ENCODE measurements around the gene EPHA2.

EPHA2 gene

DNA sequence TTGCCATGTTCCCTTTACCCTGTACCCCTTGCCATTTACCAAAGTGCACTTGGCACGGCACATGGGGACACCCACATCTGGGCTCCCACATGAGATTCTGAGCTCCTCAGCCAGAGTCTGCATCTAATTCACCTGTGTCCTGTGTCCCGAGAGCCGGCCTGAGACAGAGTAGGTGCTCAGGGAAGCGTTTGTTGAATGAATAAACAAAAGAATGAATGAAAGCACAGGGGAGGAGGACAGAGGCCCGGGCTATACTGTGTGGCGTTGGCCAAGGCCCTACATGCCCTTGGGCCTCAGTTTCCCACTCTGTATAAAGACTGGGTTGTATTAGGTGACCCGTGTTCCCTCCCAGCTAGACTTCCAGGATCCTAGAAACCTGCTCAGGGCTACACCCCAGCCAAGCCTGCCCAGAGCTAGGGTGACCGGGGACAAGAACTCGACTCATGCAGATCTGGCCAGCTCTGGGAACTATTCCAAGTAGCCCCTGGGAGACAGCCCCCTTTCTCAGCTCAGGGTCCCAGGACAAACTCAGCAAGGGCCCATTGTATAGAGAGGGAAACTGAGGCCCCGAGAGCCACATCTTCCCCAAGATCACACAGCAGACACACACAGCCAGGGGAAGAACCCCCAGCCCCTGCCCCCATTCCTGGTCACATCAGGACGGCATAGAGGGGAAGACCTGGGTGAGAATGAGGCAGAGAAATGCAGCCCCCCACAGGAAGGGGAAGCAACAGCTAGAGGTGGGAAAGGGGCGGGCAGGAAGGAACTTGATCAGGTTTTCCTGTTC lies 6.0 kb downstream of the EPHA2 start:
- no peak for DNase-seq (ENCODE audit: low spot score)

DNA sequence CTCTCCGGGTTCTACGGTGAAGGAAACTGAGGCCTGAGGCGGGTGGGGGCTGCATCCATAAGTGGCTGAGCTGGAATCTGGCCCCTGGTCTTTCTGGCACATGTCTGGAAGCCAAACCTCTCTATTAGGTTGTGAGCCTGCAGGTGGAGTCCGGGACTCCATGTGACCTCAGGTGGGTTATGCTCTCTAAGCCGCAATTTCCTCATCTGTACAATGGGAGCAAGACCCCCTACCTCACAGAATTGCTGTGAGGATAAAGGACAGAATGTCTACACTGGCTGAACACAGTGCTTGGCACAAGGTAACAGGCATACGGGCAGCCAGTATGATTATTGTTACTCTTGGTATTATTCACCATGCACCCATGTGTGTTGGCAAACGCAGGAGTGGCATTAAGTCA lies 6.7 kb downstream of the EPHA2 start:
- DNase-seq (ENCODE audit: low spot score): no peak

DNA sequence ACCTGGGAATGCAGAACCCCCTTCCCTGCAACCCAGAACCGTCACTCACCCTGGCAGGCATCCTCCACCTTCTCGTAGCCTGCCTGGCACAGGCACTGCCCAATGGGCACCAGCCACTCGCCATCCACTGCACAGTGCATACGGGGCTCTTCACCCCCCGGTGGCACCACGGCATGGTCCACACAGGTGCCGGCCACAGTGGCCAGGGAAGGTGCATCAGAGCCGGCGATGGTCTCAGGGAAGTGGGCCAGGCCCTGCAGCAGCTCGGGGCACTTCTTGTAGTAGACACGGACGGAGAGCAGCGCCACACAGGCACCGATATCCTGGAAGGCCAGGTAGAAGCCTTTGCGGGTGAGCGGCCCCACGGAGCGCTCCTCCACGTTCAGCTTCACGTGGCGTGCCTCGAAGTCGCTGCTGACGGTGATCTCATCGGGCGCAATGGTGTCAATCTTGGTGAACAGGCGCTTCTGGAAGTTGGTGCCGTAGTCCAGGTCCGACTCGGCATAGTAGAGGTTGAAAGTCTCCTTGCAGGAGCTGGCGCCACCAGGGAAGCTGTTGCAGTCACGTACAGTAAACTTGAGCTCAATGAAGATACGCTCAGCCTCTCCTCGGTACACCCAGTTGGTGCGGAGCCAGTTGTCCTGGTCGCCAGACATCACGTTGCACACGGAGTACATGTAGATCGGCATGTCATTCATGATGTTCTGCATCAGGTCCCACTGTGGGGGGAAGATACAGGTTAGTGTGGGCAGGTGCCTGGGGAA lies 7.4 kb downstream of the EPHA2 start:
- no peak for DNase-seq (ENCODE audit: low spot score)

DNA sequence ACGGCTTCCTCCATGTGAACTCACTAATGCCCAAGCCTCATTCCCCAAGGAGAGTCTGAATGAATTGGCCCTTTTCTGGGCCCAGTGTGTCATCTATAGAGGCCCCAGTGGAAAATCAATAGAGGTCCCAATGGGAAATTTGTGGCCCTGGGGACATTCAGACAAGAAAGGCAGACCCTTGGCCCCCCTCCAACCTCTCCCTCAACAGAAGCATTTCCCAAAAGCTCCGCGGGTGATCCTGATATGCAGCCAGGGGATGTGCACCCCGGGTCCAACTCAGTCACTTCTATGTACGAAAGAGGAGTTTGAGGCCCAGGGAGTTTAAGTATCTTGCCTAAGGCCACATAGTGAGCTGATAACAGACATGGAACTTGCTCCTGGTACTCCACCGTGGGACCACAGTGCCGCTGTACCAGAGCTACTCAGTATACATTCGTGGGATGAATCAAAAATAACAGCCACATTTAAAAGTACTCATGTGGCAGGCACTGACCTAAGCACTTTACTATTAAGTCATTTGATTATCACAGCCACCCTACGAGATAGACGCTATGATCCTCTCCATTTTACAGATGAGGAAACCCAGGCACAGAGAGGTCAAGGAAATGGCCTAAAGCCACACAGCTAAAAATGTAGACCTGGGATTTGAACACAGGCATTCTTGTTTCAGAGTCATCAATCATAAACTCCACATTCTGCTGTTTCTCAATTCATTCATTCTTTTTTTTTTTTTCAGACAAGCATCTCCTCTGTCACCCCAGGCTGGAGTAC lies 8.5 kb downstream of the EPHA2 start:
- no peak for DNase-seq (ENCODE audit: low spot score)

DNA sequence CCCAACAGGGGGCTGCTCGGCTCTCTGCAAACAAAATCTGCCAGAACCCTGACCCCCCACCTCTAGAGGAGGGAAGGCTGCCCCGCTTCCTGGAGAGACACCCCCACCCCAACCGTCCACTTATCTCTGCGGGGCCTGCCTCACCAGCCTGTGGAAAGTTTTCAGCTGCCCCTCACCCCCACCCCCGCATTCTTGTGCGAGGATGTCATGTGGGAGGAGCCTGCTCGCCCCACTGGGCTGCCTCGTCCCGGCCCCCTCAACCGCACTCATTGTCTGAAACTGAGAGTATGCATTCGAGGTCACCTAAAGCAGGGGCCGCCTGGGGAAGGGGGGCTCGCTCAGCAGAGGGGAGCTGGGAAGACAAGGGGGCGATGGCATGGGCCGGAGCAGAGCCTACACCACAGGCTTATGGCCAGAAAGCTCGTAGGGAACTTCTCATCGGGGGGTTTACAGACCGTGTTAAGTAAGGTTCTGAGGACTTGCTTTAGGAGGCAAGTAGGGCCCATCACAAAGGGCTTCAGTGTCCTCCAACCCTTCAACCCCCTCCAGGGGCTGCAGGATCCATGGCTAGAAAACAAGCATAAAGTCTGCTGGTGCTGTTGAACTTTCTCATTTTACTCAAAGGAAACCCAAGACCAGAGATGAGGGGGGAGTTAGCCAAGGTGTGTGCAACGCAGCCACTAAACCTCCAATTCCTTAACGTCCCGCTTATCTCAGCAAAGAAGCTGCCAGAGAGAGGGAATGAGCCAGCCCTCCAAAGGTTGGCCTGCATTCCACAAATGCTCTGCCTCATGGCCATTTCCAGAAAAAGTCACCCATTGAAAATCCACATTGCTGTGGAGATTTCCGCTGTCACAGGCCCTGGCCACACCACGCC lies 9.4 kb downstream of the EPHA2 start:
- DNase-seq (ENCODE audit: low spot score): no peak

DNA sequence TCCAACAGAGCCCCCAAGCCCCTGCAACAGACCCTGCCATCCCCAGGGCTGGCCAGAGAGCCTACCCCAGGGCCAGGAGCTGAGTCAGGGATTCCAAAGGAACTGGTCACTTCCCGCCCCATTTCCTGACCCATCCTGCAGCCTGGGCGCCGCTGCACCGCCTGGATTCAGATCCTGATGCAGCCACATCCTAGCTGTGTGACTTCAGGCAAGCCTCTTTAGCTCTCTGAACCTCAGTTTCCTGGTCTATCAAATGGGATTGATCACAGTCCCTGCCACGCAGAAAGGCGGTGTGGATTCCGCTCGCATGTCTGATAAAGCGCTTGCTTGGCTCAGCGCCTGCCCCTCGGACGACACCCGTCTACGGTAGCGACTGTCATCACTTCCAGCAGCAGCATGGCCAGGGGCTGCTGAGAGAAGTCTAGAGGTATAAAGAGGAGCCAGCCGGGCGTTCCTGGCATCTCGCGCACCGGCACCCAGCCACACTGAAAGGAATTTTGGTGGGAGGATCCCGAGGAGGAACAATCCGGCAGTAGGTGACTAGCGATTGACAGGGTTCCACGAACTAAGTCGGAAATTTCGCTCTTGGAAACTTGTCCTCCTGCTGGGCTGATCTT lies 10.1 kb downstream of the EPHA2 start:
- no peak for DNase-seq (ENCODE audit: low spot score)

DNA sequence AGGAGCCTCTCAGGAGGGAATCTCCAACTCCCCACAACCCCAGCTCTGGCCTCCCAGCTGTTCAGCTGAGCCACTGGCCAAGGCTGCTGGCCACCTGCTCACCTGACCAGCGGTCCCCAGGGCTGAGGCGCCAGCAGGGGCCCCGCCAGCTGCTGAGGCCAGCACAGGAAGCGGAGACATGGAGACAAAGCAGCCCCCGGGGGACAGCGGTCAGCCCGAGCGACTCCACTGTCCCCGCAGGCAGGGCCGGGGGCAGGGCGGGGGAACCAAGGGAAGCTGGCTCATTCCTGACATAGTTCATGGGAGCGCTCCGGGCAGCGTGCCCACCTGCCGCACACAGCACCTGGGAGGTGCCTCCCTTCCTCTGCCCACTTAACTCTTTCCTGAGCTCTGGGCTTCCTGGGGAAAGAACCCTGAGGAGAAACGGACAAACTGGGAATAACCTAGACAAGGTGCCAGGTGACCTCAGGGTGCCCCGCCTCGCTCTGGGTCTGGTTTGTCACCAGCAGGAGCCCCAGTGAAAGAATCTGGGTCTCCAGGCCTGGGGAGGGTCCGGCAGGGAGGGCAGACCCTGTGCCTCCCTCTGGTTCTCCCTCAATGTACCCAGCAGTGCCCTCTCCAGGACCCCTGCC lies 10.7 kb downstream of the EPHA2 start:
- no peak for DNase-seq (ENCODE audit: low spot score)

DNA sequence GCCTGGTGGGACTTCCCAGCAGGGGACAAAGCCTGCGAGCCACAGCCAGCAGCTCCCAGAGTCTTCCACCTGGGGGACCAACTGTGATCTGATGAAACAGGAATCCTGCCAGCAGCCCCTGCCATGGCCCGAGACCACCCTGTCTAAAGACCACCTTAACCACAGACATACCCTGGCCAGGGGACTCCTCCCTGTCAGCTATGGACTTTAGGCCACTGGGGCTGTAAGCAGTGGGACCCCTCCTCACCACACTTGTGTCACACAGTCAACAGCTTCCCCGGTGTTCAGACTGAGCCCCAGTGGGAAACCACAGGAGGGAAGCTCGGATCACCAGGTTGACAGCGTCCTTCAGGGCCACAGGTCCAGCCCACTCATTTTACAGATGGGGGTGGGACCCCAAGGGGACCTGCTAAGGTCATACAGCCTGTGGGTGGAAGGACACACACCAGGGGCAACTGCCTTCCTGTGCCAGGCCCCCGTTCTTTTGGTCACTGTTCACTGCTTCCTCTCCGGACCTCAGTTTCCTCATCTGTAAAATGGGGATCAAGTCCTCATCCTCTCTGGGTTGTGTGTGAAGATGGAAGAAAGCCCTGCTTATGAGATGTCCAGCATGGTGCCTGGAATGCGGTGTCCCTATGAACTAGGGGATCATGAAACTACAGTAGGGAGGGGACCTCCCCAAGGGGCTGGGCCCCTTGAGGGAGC lies 11.4 kb downstream of the EPHA2 start:
- no peak for DNase-seq (ENCODE audit: low spot score)

DNA sequence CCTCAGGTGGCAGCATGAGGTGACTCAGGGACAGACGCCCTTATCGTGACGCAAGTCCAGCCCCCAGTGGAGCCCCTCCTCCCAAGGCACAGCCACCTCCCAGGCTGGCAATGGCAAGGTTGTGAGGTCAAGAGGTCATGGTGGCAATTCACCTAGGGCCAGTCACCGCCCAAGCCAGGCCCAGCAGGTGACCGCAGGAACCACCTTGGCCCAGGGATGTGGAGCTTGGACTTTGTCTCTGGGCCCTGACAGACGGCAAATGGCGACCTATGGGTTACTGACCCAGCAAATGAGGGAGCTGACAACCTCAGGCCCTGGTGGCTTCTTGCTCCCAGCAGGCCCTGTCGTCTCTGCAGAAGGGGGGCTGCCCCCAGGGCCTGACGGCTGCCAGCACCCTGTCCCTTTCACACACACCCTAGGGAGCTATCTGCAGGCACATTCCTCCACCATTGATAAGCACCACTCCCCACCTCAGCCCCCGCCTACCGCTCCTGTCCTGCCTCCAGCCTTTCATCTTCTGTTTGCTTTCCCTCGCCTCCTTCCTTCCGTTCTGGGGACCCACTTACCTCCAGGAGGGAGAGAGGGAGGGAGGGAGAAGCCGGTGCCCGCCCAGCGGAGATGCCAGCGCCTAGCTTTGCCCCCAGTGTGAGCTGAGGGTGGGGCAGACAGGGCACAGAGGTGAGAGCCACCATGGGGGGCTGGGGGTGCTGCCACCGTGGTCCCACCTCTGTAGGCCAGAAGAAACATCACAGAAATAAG lies 12.1 kb downstream of the EPHA2 start:
- DNase-seq (ENCODE audit: low spot score): no peak

DNA sequence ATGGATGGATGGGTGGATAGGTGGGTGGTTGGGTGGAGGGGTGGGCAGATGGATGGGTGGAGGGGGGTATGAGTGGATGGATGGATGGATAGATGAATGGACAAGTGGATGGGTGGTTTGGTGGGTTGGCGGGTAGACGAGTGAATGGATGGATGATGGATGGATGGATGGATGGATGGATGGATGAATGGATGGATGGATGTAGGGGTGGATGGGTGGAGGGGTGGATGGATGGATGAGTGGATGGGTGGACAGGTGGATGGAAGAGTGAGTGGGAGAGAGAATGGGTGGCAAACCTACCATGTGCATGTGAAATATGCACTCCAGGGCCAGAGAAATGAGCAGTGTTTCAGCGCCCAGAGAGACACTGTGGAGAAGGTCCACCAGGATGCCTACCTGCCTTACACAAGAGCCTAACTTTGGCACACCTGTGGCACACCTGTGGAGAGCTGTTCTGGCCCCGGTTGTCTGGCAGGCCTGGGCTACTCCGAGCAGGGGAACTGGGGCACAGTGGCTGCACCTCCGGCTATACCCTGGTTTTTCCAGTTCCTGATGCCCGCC lies 12.8 kb downstream of the EPHA2 start:
- DNase-seq (ENCODE audit: low spot score): no peak

DNA sequence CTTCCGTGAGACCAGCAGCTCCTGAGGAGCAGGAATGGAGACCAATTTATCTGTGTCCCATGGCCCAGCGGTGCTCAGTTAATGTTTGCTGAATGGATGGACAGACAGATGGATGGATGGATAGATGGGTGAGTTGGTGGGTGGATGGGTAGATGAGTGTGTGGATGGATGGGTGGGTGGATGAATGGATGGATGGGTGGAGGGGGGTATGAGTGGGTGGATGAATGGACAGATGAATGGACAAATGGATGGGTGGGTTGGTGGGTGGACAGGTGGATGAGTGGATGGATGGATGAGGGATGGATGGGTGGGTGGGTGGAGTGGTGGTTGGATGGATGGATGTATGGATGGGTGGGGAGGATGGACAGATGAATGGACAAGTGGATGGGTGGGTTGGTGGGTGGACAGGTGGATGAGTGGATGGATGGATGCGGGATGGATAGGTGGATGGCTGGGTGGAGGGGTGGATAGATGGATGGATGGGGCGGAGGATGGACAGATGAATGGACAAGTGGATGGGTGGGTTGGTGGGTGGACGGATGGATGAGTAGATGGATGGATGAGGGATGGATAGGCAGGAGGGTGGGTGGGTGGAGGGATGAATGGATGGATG lies 13.4 kb downstream of the EPHA2 start:
- no peak for DNase-seq (ENCODE audit: low spot score)

DNA sequence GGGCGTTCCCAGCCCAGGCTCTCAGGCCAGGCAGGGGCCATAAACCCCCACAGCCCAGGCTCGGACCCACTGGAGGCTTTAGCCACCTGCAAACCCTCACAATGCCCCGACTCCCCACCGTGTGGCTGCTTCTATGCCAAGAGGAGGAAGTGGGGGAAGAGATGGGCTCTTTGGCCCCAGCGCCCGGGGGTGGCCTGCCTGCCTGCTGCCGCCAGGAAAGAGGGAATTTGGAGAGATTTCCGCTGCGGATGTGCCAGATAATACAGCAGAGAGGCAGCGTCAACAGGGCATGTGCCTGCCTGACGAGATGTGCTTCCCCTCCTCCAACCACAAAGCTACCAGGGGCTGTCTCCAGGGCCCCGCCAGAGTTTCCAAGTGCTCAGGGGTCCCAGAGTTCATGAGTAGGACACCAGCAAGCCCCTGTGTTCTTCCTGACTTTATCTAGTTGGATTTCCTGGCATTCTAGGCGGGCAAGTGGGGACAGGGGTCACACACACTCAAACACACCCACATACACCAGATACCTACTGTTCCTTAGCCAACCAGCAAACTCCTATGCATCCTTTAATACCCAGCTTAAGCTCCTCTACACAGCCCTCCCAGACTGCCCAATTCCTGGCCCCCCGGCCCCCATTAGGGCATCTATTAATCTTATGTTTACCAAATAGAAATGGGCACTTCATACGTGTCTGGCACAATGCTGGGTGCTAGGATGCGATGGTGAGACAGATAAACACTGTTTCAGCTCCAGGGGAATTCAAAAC lies 14.1 kb downstream of the EPHA2 start:
- no peak for DNase-seq (ENCODE audit: low spot score)

DNA sequence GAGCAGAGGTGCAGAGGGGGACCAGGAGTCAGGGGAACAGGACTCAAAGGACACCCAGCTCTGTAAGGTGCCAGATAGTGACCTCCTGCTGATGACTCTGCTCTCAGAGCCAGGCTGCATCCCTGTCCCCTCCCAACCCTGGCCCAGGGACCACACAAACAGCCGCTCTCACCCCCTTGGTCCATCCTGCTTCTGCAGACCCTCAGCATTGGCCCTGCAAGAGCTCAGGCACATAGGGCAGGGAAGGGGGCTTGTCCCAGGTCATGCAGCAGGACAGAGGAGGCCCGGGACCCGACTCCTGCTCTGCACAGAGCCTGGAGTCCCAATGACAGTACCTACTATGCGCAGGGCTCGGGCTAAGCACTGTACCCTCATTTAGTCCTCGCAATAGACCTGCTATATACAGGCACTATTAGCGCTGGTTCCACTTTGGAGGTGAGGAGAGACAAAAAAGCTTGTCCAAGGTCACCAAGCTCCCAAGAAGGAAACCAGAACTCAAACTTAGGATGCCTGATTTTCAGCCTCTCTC lies 15.7 kb downstream of the EPHA2 start:
- no peak for DNase-seq (ENCODE audit: low spot score)

DNA sequence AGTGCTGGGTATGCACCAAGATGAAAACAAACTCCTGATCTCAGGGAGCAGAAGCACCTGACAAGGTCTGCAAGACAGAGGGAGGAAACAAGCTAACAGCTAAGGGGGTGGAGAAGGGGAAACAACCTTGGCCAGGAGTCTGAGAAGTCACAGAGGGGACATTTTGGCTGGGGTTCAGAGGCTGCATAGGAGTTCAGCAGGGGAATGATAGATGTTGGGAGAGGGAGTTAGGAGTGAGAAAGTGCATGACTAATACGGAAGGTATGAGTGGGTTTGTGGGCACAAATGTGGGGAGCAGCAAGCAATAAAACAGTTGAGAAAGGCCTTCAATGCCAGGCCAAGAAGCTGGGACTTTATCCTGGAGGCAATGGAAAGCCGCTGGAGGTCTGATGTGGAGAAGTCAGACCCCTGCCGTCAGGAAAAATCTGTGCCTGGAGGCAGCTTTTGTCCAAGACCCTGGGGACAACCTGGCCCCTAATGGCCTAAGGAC lies 16.4 kb downstream of the EPHA2 start:
- DNase-seq (ENCODE audit: low spot score): no peak

DNA sequence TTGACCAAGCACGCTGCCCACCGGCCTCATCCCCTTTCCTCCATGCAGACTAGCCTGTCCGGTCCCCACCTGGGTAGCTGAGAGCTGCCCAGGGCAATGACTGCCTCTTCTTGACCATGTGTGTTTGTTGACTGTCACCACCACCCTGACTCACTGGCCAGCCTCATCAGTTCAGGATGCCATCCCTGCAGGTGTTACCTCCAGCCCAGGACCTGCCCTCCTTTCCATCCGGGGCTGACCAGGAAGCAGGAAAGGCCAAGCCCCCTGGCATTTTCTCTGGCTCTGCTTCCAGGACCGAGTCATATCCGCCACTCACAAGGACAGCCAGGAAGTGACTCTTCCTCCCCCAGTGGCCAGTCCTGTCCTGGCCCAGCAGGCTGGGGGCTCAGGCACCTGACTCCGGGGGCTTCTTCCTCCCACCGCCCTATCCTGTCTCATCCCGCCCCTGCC lies 17.1 kb downstream of the EPHA2 start:
- DNase-seq (ENCODE audit: low spot score): no peak

DNA sequence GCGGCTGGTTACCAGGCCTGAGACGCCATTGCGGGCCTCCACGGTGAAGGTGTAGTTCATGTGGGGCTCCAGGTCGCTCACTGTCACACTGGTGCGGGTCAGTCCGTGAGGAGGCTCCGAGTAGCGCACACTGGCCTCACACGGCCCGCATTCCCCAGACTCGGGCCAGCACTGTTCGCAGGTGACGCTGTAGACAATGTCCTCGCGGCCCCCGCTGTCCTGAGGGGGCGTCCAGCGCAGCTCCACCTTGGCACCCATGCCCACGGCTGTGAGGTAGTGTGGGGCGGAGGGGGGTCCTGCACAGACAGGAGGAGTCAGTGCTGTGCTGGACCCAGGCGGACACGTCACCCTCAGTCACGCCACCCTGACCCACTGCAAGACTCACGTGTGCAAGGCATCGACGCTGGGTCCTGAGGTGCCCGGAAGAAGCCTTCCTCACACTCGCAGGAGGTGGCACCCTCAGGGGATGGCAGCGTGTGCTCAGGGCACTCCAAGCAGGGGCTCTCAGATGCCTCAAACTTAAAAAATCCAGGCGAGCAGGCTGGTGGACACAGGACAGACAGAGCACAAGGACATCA lies 17.9 kb downstream of the EPHA2 start:
- no peak for DNase-seq (ENCODE audit: low spot score)

DNA sequence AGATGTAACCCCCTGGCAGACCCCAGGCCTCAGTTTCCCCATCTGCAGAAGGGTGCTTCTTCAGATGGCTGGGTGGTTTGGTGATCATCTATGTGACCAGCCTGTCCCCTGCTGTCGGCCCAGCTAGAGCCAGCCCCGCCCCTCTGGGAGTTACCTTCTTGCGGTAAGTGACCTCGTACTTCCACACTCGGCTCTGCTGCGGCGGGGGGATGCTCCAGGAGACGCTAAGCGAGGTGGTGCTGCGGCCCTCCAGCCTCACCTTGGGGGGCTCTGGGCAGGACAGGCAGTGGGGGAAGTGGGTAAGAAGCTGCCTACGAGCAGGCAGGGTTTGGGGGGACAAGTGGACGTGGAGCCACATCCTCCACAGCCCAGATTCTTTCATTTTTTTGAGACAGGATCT lies 20.4 kb downstream of the EPHA2 start:
- no peak for DNase-seq (ENCODE audit: low spot score)

Measured in Ammon's horn (tissue), 1 donor.